GM12891 (cell line): ENCODE data around the gene SNRPD3.
"Not testable (repeated sequence)": the region's sequence is repeated elsewhere in the genome, so short reads cannot be mapped to it uniquely, and the experiment has no call there.

Source experiments
- DNase-seq: peaks from one replicate; pipeline ENCODE4 v3.0.0; 2011; ENCODE audit warnings: low spot score; ENCODE audit not compliant: insufficient read length
- FAIRE-seq: peaks from 2 replicates; lab custom pipeline; 2011; peaks lifted over from hg19 to GRCh38; lab: Jason Lieb, UNC
- PAX5 ChIP-seq: IDR thresholded peaks from 2 replicates; pipeline ENCODE4 v1.6.1; 2011; ENCODE audit warnings: low read length, moderate library complexity, mild to moderate bottlenecking; ENCODE audit not compliant: insufficient read depth, severe bottlenecking
- POLR2A ChIP-seq: IDR thresholded peaks from 2 replicates; pipeline ENCODE4 v1.6.1; 2011; ENCODE audit warnings: low read depth, low read length, control low read depth
- POLR2AphosphoS5 ChIP-seq: IDR thresholded peaks from 2 replicates; pipeline ENCODE4 v1.6.1; 2011; ENCODE audit warnings: low read depth, low read length, control low read depth
- POU2F2 ChIP-seq: IDR thresholded peaks from 2 replicates; pipeline ENCODE4 v1.6.1; 2011; ENCODE audit warnings: low read depth, mild to moderate bottlenecking, control low read depth, low read length, moderate library complexity
- SPI1 ChIP-seq: IDR thresholded peaks from 2 replicates; pipeline ENCODE4 v1.6.1; 2011; ENCODE audit warnings: low read depth, low read length, control low read depth
- TAF1 ChIP-seq: IDR thresholded peaks from 2 replicates; pipeline ENCODE4 v1.6.1; 2011; ENCODE audit warnings: low read depth, low read length, control low read depth

Gene SNRPD3

DNA sequence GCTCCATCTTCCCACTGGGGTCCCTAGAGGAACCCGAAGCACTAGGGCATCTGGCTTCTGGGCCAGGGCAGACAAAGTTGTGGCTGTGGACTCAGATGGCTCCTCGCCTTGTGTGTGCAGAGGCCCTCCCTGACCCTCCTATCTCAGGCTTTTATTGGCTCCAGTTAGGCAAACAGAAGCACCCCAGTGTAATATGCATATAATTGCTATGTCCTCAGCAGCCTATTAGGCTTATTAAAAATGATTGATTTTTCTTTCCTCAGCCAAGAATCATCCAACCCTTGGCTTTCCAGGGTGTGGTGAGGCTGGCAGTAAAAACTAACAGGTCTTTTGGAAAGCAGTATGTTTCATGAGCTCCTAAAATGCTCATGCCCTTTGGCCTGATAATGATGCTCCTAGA lies 38.4 kb upstream of the SNRPD3 start:
- no peak for TF ChIP-seq POLR2A
- no peak for TF ChIP-seq POLR2AphosphoS5
- no peak for TF ChIP-seq TAF1
- TF ChIP-seq SPI1 = no peak
- no peak for TF ChIP-seq POU2F2
- TF ChIP-seq PAX5 = no peak
- no peak for DNase-seq
- FAIRE-seq = no peak

DNA sequence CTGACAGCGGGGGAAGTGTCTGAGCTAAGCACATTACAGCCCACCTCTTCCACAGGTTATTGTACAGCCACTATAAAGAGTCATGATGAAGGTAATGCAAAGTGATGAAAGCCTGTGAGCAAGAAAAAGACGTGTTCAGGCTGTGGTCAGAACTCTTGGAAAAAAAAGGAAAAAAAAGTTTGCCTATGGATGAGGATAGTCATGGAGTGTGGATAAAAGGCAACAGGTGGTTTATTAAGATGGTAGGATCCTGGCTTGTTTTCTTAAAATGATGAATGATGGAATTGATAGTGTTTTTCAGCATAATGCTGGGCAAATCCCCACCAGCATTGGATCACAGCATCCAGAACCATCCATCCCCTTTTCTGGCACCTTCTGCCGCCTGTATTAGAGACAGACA lies 37.6 kb upstream of the SNRPD3 start:
- FAIRE-seq (no peak), DNase-seq (no peak)
- TF ChIP-seq POLR2A = no peak
- TF ChIP-seq POU2F2 = no peak
- TF ChIP-seq TAF1 = no peak
- no peak for TF ChIP-seq SPI1
- no peak for TF ChIP-seq PAX5
- no peak for TF ChIP-seq POLR2AphosphoS5

DNA sequence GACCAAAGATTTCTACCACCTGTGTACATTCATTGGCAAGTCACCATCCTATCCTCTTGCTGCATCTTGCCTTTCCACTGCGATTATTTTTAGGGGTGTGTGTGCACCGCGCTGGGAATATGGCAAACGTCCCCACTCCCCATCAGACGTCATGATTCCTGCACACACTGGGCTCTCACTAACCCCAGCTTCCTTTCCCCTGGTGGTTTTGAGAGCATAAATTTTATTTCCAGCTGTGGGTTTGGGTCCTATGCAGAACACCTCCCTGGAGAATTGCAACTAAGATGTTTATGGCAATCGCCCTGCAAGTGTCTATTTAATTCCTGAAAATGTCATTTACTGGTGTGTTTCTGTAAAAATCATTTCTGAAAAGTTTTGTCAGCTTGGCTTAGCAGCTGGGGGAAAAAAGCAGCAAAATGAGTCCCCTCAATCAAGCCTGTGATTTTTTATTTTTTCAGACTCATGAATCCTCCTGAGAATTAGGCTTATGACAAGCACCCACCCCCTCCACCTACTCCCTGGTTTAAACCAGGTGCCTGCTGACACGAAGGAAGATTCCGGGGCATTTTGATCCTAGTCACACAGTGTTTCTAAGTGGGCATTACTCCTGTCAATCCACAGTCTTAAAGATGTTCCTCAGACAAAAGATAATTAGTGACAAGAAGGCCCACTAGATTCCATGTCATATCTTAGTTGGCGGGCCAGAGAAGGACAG lies 36.9 kb upstream of the SNRPD3 start:
- FAIRE-seq = peak; percentile 31
- TF ChIP-seq SPI1 (no peak), TAF1 (no peak)
- DNase-seq = no peak

DNA sequence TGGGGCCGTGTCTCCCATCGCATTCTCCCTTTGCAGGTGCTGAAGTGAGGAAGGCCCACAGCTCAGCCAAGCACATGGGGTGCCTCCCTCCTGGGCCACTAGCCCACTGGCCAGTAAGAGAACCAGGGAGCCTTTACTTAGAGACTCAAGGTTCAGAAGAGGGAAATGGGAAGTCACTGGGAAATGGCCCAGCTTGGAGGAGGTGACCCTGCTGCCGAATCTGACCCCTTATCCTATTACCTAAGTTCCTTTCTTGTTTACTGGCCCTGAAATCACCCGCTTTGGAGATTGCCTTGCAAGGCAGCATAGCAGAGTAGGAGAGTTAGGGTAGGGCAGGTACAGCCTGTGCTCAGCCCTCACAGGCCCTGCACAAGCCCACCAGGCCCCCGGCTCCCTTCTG lies 36.3 kb upstream of the SNRPD3 start:
- FAIRE-seq (no peak), DNase-seq (no peak)
- TF ChIP-seq POLR2AphosphoS5 (no peak), TAF1 (no peak), SPI1 (no peak), POLR2A (no peak), PAX5 (no peak), POU2F2 (no peak)

DNA sequence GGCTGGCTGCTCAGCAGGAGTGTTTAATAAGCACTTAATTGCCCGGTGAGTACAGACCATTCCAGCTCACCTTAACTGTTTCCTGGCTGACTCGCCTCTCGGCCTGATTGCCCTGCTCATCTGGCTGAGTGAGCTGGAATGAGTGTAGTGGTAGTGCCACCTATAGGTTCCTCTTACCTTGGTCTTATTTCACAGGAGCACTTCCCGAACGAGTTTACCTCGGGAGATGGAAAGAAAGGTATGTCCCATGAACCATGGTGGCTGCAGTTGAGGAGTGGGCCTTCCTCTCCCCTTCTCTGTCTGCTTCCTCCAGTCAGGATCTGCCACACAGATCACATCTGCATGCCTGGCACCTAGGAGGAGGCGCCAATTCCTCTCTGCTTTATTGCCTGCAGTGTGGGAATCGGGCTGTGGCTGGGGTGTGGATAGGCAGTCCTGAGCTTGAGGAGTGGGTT lies 34.0 kb upstream of the SNRPD3 start:
- TF ChIP-seq POLR2A = no peak
- no peak for TF ChIP-seq POLR2AphosphoS5
- TF ChIP-seq POU2F2 = no peak
- TF ChIP-seq PAX5 = no peak
- no peak for TF ChIP-seq SPI1
- TF ChIP-seq TAF1 = no peak
- no peak for DNase-seq
- FAIRE-seq = peak; percentile 95

DNA sequence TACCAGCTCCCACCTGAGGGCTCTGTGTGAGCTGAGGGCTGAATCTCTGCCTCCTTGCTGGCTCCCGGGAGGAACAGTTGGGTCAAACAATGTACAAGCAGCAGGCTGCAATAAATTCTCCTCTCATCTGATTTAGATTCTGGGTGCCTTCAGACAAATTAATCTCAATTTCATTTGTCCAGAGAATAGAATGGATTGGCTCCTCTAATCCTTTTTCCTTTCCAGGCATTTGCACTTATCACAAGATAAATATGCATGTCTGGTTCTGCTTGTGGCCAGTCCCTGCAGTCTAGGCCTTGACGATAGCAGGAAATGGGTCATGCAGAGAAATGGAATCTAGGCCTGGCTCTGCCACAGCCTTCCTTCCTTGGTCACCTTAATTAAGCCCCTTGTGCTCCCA lies 31.9 kb upstream of the SNRPD3 start:
- no peak for DNase-seq
- no peak for FAIRE-seq
- TF ChIP-seq PAX5 (no peak), SPI1 (no peak), POLR2AphosphoS5 (no peak), TAF1 (no peak), POU2F2 (no peak)

DNA sequence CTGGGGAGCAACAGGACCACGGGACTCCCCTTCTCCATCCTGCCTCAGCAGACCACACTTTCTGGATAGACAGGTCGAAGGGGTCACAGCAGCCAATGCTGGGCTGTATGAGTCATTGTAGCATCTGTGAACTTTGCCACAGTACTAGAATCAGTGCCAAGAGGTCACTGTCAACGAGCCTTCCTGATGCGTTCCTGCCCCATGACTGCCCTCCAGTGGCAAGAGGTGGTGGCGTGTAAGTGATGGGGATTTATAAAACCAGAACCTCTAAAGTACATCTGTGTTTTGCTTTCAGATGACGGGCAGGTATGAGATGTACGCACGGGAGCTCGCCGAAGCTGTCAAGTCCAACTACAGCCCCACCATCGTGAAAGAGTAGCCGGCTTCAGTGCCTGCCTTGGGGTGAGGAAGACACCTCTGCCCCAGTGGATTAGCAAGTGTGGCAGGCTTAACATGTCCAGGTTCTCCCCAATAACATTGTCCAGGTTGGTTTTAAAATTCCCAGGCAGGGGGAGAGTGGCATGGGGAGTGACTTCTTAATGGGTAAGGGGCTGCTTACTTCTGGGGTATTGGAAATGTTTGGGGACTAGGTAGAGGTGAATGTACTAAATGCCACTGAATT lies 30.3 kb upstream of the SNRPD3 start:
- TF ChIP-seq SPI1 = no peak
- TF ChIP-seq TAF1 = no peak
- TF ChIP-seq POLR2AphosphoS5 = no peak
- no peak for TF ChIP-seq POU2F2
- no peak for TF ChIP-seq PAX5
- no peak for TF ChIP-seq POLR2A
- DNase-seq (peak; percentile 63), FAIRE-seq (peak; percentile 96)

DNA sequence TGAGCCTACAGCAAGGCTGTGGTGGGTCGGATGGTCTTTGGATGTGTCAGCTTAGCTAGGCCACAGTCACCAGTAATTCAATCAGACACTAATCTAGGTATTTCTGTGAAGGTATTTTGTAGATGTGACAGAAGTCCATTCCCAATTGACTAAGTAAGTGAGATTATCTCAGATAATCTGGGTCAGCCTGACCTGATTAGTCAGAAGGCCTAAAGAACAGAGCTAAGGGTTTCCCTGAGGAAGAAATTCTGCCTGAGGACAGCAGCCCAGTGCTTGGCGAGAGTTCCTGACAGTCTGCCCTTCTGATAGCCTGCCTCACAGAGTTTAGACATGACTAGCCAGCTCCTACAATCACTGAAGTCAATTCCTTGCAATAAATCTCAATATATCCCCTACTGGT lies 29.6 kb upstream of the SNRPD3 start:
- no peak for TF ChIP-seq POLR2A
- TF ChIP-seq POU2F2 = no peak
- TF ChIP-seq TAF1 = no peak
- no peak for TF ChIP-seq POLR2AphosphoS5
- no peak for TF ChIP-seq SPI1
- no peak for TF ChIP-seq PAX5
- FAIRE-seq (no peak), DNase-seq (no peak)

DNA sequence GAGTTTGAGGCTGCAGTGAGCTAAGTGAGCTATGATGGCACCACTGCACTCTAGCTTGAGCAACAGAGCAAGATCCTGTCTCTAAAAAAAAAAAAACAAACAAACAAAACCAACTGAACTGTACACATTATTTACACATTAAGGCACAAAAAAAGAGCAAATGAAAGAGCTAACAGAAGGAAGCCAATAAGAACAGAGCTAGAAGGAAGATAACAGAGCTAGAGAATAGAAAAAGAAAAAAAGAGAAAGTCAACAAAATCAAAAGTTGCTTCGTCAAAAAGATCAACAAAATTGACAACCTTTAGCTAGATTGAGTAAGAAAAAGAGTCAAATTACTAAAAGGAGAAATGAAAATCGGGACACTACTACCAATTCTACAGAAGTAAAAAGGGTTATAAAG lies 25.9 kb upstream of the SNRPD3 start:
- FAIRE-seq (no peak), DNase-seq (no peak)
- TF ChIP-seq PAX5 (no peak), POU2F2 (no peak), TAF1 (no peak), SPI1 (no peak), POLR2AphosphoS5 (no peak), POLR2A (no peak)

DNA sequence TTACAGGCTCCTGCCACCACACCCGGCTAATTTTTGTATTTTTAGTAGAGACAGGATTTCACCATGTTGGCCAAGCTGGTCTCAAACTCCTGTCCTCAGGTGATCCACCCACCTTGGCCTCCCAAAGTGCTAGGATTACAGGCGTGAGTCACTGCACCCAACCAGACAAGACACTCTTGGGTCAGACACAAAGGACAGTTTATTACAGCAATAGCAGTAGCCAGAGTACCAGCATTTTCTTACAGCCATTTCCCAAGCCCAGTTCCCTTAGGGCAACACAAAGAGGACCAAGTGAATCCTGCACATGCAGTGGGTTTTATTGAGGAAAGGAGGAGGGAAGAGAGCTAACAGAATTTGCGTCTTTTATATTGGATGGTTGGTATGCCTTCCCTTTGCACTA lies 24.8 kb upstream of the SNRPD3 start:
- not testable (repeated sequence) for DNase-seq, FAIRE-seq

DNA sequence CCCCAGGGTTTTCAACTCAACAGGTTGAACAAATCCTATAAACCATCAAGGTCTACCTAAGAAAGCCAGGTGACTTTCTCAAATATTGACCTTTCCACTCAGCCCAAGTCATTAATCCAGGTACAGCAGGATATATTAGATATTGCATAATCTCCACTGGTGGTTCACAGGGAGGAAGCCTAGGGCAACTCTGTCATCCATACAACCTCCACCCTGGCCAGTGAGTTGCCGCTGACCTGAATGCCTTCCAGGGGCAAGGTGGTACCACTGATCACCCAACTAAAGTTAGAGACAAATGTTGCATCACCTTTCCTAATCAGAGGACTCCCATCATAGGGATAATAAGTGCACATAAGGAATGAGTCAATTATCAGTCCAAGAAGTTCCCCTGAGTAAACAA lies 23.7 kb upstream of the SNRPD3 start:
- no peak for TF ChIP-seq POLR2A
- TF ChIP-seq POLR2AphosphoS5 = no peak
- no peak for TF ChIP-seq POU2F2
- TF ChIP-seq SPI1 = no peak
- no peak for TF ChIP-seq TAF1
- TF ChIP-seq PAX5 = no peak
- DNase-seq (no peak), FAIRE-seq (no peak)
